H1 (cell line): ENCODE measurements around the gene PLXNA4. TPM values are rescaled to one million over a fixed set of nuclear protein-coding genes. Genes with fewer than 3 reads are reported as not detected.

ENCODE experiments used
- CTCF ChIA-PET: fragments of 300-600 bp; sonication (Branson Sonifier 250); formaldehyde crosslinking; loops from one replicate; lab custom pipeline; 2021; ENCODE audit not compliant: partially characterized antibody; lab: Charles Lee
- POLR2A ChIA-PET: fragments of 300-600 bp; sonication (Branson Sonifier 250); formaldehyde crosslinking; loops from one replicate; lab custom pipeline; 2021; ENCODE audit warnings: inconsistent platforms; ENCODE audit not compliant: partially characterized antibody; lab: Charles Lee
- DNase-seq, 2 experiments: peaks; one replicate each; pipeline versions ENCODE4 v3.0.0 to v3.0.0-alpha.2; 2010 to 2022; ENCODE audit warnings: low spot score in 2 of 2, low read depth in 1 of 2, mixed read lengths in 1 of 2
- FAIRE-seq: peaks from 2 replicates; lab custom pipeline; 2011; peaks lifted over from hg19 to GRCh38; lab: Jason Lieb, UNC
- H2AFZ ChIP-seq: 2 replicates; pipeline ENCODE4 v1.8.1; 2012; ENCODE audit warnings: low read length, inconsistent platforms
- H2AK5ac ChIP-seq: 2 replicates; pipeline ENCODE4 v1.6.1; 2013; ENCODE audit warnings: low read depth, low read length
- H2BK120ac ChIP-seq: replicated peaks from 2 replicates; pipeline ENCODE3; 2013; ENCODE audit warnings: low read depth, low read length, inconsistent platforms
- H2BK12ac ChIP-seq: 2 replicates; pipeline ENCODE4 v1.6.1; 2013; ENCODE audit warnings: low read depth, low read length
- H2BK15ac ChIP-seq: 2 replicates; pipeline ENCODE4 v1.6.1; 2013; ENCODE audit warnings: low read length
- H2BK20ac ChIP-seq: 2 replicates; pipeline ENCODE4 v1.6.1; 2013; ENCODE audit warnings: low read length
- H2BK5ac ChIP-seq: 2 replicates; pipeline ENCODE4 v1.6.1; 2013; ENCODE audit warnings: low read depth, low read length
- H3K14ac ChIP-seq: 2 replicates; pipeline ENCODE4 v1.6.1; 2013; ENCODE audit warnings: inconsistent platforms; ENCODE audit not compliant: insufficient read length
- H3K18ac ChIP-seq: 2 replicates; pipeline ENCODE4 v1.6.1; 2013; ENCODE audit warnings: low read length; ENCODE audit errors: extremely low read depth
- H3K23ac ChIP-seq: 2 replicates; pipeline ENCODE4 v1.6.1; 2013; ENCODE audit warnings: inconsistent platforms; ENCODE audit not compliant: insufficient read length
- H3K23me2 ChIP-seq: 2 replicates; pipeline ENCODE4 v1.6.1; 2013; ENCODE audit warnings: low read depth, low read length
- H3K27ac ChIP-seq: 2 replicates; pipeline ENCODE4 v1.6.1; 2011; ENCODE audit warnings: low read depth, low read length, inconsistent platforms
- H3K27me3 ChIP-seq, 4 experiments: replicated peaks in 1 of 4; 1 replicate in 1 of 4; 2 replicates in 3 of 4; pipeline versions ENCODE4 v1.6.1 to v1.8.1; 2011 to 2013; ENCODE audit warnings: low read length in 3 of 4, mild to moderate bottlenecking in 3 of 4, inconsistent platforms in 2 of 4, mixed read lengths in 2 of 4, moderate library complexity in 1 of 4; ENCODE audit not compliant: control insufficient read depth in 3 of 4, insufficient read depth in 3 of 4; ENCODE audit errors: extremely low read depth in 1 of 4
- H3K36me3 ChIP-seq, 4 experiments: 2 replicates each; pipeline versions ENCODE4 v1.6.1 to v1.8.1; 2011 to 2013; ENCODE audit warnings: mild to moderate bottlenecking in 4 of 4, low read length in 3 of 4, moderate library complexity in 2 of 4, control low read depth in 1 of 4, inconsistent platforms in 1 of 4; ENCODE audit not compliant: insufficient read depth in 4 of 4, control insufficient read depth in 2 of 4
- H3K4ac ChIP-seq: replicated peaks from 2 replicates; pipeline ENCODE3; 2013; ENCODE audit warnings: low read length, low read depth, mixed read lengths, inconsistent platforms; ENCODE audit not compliant: insufficient read length
- H3K4me1 ChIP-seq, 4 experiments: replicated peaks in 1 of 4; 1 replicate in 1 of 4; 2 replicates in 3 of 4; pipeline versions ENCODE4 v1.6.1 to v1.8.1; 2011 to 2013; ENCODE audit warnings: low read length in 3 of 4, inconsistent platforms in 2 of 4, mixed read lengths in 1 of 4; ENCODE audit not compliant: insufficient read depth in 4 of 4, control insufficient read depth in 3 of 4
- H3K4me2 ChIP-seq, 2 experiments: 2 replicates each; pipeline versions ENCODE4 v1.6.1 to v1.8.1; 2011 to 2013; ENCODE audit warnings: low read depth in 2 of 2, low read length in 2 of 2, control low read depth in 1 of 2, inconsistent platforms in 1 of 2, mild to moderate bottlenecking in 1 of 2; ENCODE audit not compliant: insufficient read depth in 1 of 2
- H3K4me3 ChIP-seq, 4 experiments: fragments of 200-600, 300-600 bp in 1 of 4; sonication (generic), shearing (Covaris generic), sonication (Bioruptor Twin) in 1 of 4; 2 replicates each; pipeline versions ENCODE4 v1.5.1 to v1.8.1; 2011 to 2016; ENCODE audit warnings: low read length in 4 of 4, low read depth in 3 of 4, control low read depth in 2 of 4, inconsistent platforms in 2 of 4, mild to moderate bottlenecking in 2 of 4, mixed read lengths in 1 of 4, moderate library complexity in 1 of 4; ENCODE audit not compliant: insufficient read depth in 2 of 4; ENCODE audit errors: extremely low read depth in 1 of 4
- H3K56ac ChIP-seq: replicated peaks from 2 replicates; pipeline ENCODE3; 2013; ENCODE audit warnings: low read depth, mild to moderate bottlenecking, mixed read lengths, low read length, inconsistent platforms; ENCODE audit not compliant: insufficient read length
- H3K79me1 ChIP-seq: 2 replicates; pipeline ENCODE4 v1.6.1; 2013; ENCODE audit warnings: low read depth, low read length, control low read depth
- H3K79me2 ChIP-seq, 2 experiments: 2 replicates each; pipeline versions ENCODE4 v1.6.1 to v1.8.1; 2012 to 2013; ENCODE audit warnings: low read length in 2 of 2, mild to moderate bottlenecking in 2 of 2, inconsistent platforms in 1 of 2; ENCODE audit not compliant: insufficient read depth in 2 of 2, control insufficient read depth in 1 of 2
- H3K9ac ChIP-seq, 4 experiments: replicated peaks in 1 of 4; 1 replicate in 1 of 4; 2 replicates in 3 of 4; pipeline versions ENCODE4 v1.6.1 to v1.8.1; 2011 to 2013; ENCODE audit warnings: low read depth in 3 of 4, low read length in 3 of 4, control low read depth in 2 of 4, mild to moderate bottlenecking in 2 of 4, moderate library complexity in 2 of 4, inconsistent platforms in 1 of 4; ENCODE audit errors: extremely low read depth in 1 of 4
- H3K9me3 ChIP-seq, 2 experiments: 2 replicates each; pipeline versions ENCODE4 v1.6.1 to v1.8.1; 2012 to 2013; ENCODE audit warnings: mild to moderate bottlenecking in 2 of 2, moderate library complexity in 2 of 2, control low read depth in 1 of 2, inconsistent platforms in 1 of 2, low read depth in 1 of 2, low read length in 1 of 2, mixed read lengths in 1 of 2; ENCODE audit not compliant: insufficient read depth in 2 of 2
- H4K20me1 ChIP-seq, 2 experiments: replicated peaks in 1 of 2; 2 replicates each; pipeline versions ENCODE3 to v1.8.1; 2011 to 2013; ENCODE audit warnings: inconsistent platforms in 2 of 2, low read length in 2 of 2, mild to moderate bottlenecking in 1 of 2; ENCODE audit not compliant: insufficient read depth in 2 of 2, control insufficient read depth in 1 of 2
- H4K5ac ChIP-seq: 2 replicates; pipeline ENCODE4 v1.6.1; 2013; ENCODE audit warnings: low read length, low read depth, mixed read lengths, inconsistent platforms; ENCODE audit not compliant: insufficient read length
- H4K8ac ChIP-seq: 2 replicates; pipeline ENCODE4 v1.8.0; 2013; ENCODE audit warnings: mild to moderate bottlenecking, moderate library complexity, low read length, inconsistent platforms; ENCODE audit not compliant: insufficient read depth; ENCODE audit errors: extremely low read depth
- H4K91ac ChIP-seq: replicated peaks from 2 replicates; pipeline ENCODE3; 2013; ENCODE audit warnings: low read length, mixed read lengths, inconsistent platforms; ENCODE audit not compliant: insufficient read length
- CBX8 ChIP-seq: fragments of 300-800, 300-1000 bp; sonication (generic); IDR thresholded peaks from 2 replicates; pipeline ENCODE4 v1.7.1; 2016; ENCODE audit warnings: low read depth, low read length, borderline replicate concordance
- KDM4A ChIP-seq: IDR thresholded peaks from one replicate; pipeline ENCODE4 v1.7.1; 2012; ENCODE audit warnings: low read depth, mild to moderate bottlenecking, moderate library complexity, low read length, inconsistent platforms; ENCODE audit not compliant: severe bottlenecking
- TEAD4 ChIP-seq: IDR thresholded peaks from 2 replicates; pipeline ENCODE4 v1.6.1; 2012; ENCODE audit warnings: low read depth, low read length, inconsistent platforms, mixed read lengths
- WGBS, 2 experiments: shearing (Covaris generic) in 1 of 2; methylation state at CpG; one replicate each; pipeline versions ENCODE4 v1.1.6 to v1.1.7; 2013 to 2015; ENCODE audit warnings: low lambda C conversion rate in 2 of 2, mixed read lengths in 2 of 2, inconsistent platforms in 1 of 2, low coverage in 1 of 2, missing lambda C conversion rate in 1 of 2; ENCODE audit not compliant: insufficient replicate concordance in 2 of 2, insufficient coverage in 1 of 2, insufficient read length in 1 of 2; ENCODE audit errors: extremely low coverage in 1 of 2, missing lambda C conversion rate in 1 of 2; 5-methylcytosine and 5-hydroxymethylcytosine counted together
- polyA plus RNA-seq, 7 experiments: library from polyadenylated mRNA; depleted of rRNA in 3 of 7; stranded (reverse) in 5 of 7; unstranded in 2 of 7; fragments of >200 nt in 5 of 7; fragments of 200-250 nt in 2 of 7; gene quantifications; 1 replicate in 5 of 7; 2 replicates in 1 of 7; 4 replicates in 1 of 7; pipeline versions ENCODE4 v1.2.1 to v1.2.3, GENCODE V29; 2011 to 2013; ENCODE audit warnings: missing spikeins in 2 of 7, mixed read lengths in 2 of 7
- total RNA-seq: library from RNA; stranded (reverse); fragmentation: NEBNext Ultra II Directional; extraction: Animal tissue kit (Norgen Biotek cat#: 25700); gene quantifications from 2 replicates; pipeline ENCODE4 v1.2.1, GENCODE V29; 2021

The PLXNA4 gene
- total and polyA plus RNA-seq, 2 of the 8 experiments (the other 6 are each of a cell fraction or from before 2014, with no cell fraction given): 0.76 to 0.79 TPM

- H4K5ac ChIP-seq: no peak overlapping the region
- CTCF ChIA-PET: interaction anchor here (1.3 to 4.4 kb wide), 5 partner anchors 12 to 287 kb away, joined by 3 to 17 read pairs (median 5); no protein-coding TSS in a partner anchor
- H3K36me3 ChIP-seq: no peaks in the 10 kb centered on the region
- no peak overlapping the region for H3K18ac ChIP-seq
- no peak overlapping the region for H3K4ac ChIP-seq
- no peak overlapping the region for H2BK5ac ChIP-seq
- H2BK20ac ChIP-seq: no peak overlapping the region
- H3K79me1 ChIP-seq: no peaks in the 10 kb centered on the region
- no peak overlapping the region for H3K4me3 ChIP-seq
- POLR2A ChIA-PET: no interaction called here
- H2AFZ ChIP-seq: no peak overlapping the region
- TF ChIP-seq TEAD4 (no peak), CBX8 (no peak), KDM4A (no peak)
- no peaks in the 10 kb centered on the region for H4K20me1 ChIP-seq
- no peak overlapping the region for H3K4me2 ChIP-seq
- no peak overlapping the region for H3K56ac ChIP-seq
- DNase-seq (no peak), FAIRE-seq (no peak)
- H3K4me1 ChIP-seq: peaks cover 0 to 7% (median 3%) of the 10 kb centered on the region in 4 experiments; a peak in 6 of 7 replicates
- H3K9me3 ChIP-seq: no peaks in the 10 kb centered on the region
- no peaks in the 10 kb centered on the region; the same call in 1 of the 2 replicates for H3K23me2 ChIP-seq
- H3K9ac ChIP-seq: no peak overlapping the region
- no peaks in the 10 kb centered on the region for H3K79me2 ChIP-seq
- WGBS, 2 experiments: 100% methylated on average over 3 of the region's 3 CpGs; no CpG with 5 or more reads in 1 of the 2 experiments
- no peak overlapping the region for H4K8ac ChIP-seq
- no peak overlapping the region for H2BK120ac ChIP-seq
- no peak overlapping the region for H3K23ac ChIP-seq
- H2AK5ac ChIP-seq: no peak overlapping the region
- no peak overlapping the region for H3K14ac ChIP-seq
- H3K27ac ChIP-seq: no peak overlapping the region
- no peak overlapping the region for H2BK12ac ChIP-seq
- H2BK15ac ChIP-seq: no peak overlapping the region
- no peaks in the 10 kb centered on the region; a peak in 1 of 7 replicates for H3K27me3 ChIP-seq
- H4K91ac ChIP-seq: no peak overlapping the region
These were observed 343.9 kb downstream of the PLXNA4 start for GRCh38 chr7:132232406-132232805.
